ENCODE results near the gene SLC39A12. TPM values are rescaled to one million over a fixed set of nuclear protein-coding genes. Genes with fewer than 3 reads are reported as not detected.
A peak's percentile ranks its signal among the peaks of the same experiment; 100 is the strongest.
"Not testable (repeated sequence)": the region's sequence is repeated elsewhere in the genome, so short reads cannot be mapped to it uniquely, and the experiment has no call there.

The SLC39A12 gene
- total RNA-seq: not detected

- no peak for DNase-seq (ENCODE audit: low spot score)
These were observed at the start of gene SLC39A12 for GRCh38 chr10:17951868-17952371. SLC39A12 (plus strand) TSS chr10:17951918; CDS start chr10:17953277, 1,359 bp downstream.

- DNase-seq (ENCODE audit: low spot score): no peak
These were observed 47.2 kb upstream of the SLC39A12 start for GRCh38 chr10:17904564-17904963.

- DNase-seq (ENCODE audit: low spot score): no peak
These were observed 46.2 kb upstream of the SLC39A12 start for GRCh38 chr10:17905491-17905890.

GRCh38 chr10:17906002-17906401 lies 45.7 kb upstream of the SLC39A12 start:
- DNase-seq (ENCODE audit: low spot score): no peak

- no peak for DNase-seq (ENCODE audit: low spot score)
These were observed 44.1 kb upstream of the SLC39A12 start for GRCh38 chr10:17907641-17908040.

GRCh38 chr10:17910125-17910789 lies 41.5 kb upstream of the SLC39A12 start:
- DNase-seq (ENCODE audit: low spot score): peak; percentile 18

GRCh38 chr10:17912754-17913153 lies 39.0 kb upstream of the SLC39A12 start:
- DNase-seq (ENCODE audit: low spot score): no peak

GRCh38 chr10:17913604-17914003 lies 38.1 kb upstream of the SLC39A12 start:
- DNase-seq (ENCODE audit: low spot score): no peak

GRCh38 chr10:17914169-17915045 lies 37.3 kb upstream of the SLC39A12 start:
- DNase-seq (ENCODE audit: low spot score): no peak

- no peak for DNase-seq (ENCODE audit: low spot score)
These were observed 36.5 kb upstream of the SLC39A12 start for GRCh38 chr10:17915181-17915580.

- DNase-seq (ENCODE audit: low spot score): no peak
These were observed 33.4 kb upstream of the SLC39A12 start for GRCh38 chr10:17918187-17918903.

- DNase-seq (ENCODE audit: low spot score): no peak
These were observed 30.3 kb upstream of the SLC39A12 start for GRCh38 chr10:17921378-17921777.

- DNase-seq (ENCODE audit: low spot score): no peak
These were observed 28.0 kb upstream of the SLC39A12 start for GRCh38 chr10:17923728-17924127.

- no peak for DNase-seq (ENCODE audit: low spot score)
These were observed 8.5 kb upstream of the SLC39A12 start for GRCh38 chr10:17943033-17943745.

- not testable (repeated sequence) for DNase-seq (ENCODE audit: low spot score)
These were observed 1.4 kb upstream of the SLC39A12 start for GRCh38 chr10:17950269-17950668.

- no peak for DNase-seq (ENCODE audit: low spot score)
These were observed 992 bp upstream of the SLC39A12 start for GRCh38 chr10:17950726-17951125.

- DNase-seq (ENCODE audit: low spot score): not testable (repeated sequence)
These were observed 2.7 kb downstream of the SLC39A12 start for GRCh38 chr10:17954372-17954771.

GRCh38 chr10:17954861-17955260 lies 3.1 kb downstream of the SLC39A12 start:
- no peak for DNase-seq (ENCODE audit: low spot score)

GRCh38 chr10:17958049-17958448 lies 6.3 kb downstream of the SLC39A12 start:
- no peak for DNase-seq (ENCODE audit: low spot score)

GRCh38 chr10:17959870-17960269 lies 8.2 kb downstream of the SLC39A12 start:
- no peak for DNase-seq (ENCODE audit: low spot score)
